Thyroid gland (tissue), 4 donors: ENCODE measurements around the gene CFAP20DC. TPM values are rescaled to one million over a fixed set of nuclear protein-coding genes. Genes with fewer than 3 reads are reported as not detected.

ENCODE experiments used
- DNase-seq, 2 donors: peaks; one replicate each; pipeline ENCODE4 v3.0.0-alpha.2; 2019
- H3K27ac ChIP-seq, 3 donors: fragments of 200-600 bp; sonication (generic); 1 replicate in 2 of 3; 2 replicates in 1 of 3; pipeline ENCODE4 v1.5.1; 2016 to 2019; ENCODE audit warnings: mild to moderate bottlenecking in 1 of 3, moderate library complexity in 1 of 3
- H3K27me3 ChIP-seq: fragments of 200-600 bp; sonication (generic); one replicate; pipeline ENCODE4 v1.5.1; 2019
- H3K36me3 ChIP-seq, 2 donors: fragments of 200-600 bp; sonication (generic); one replicate each; pipeline ENCODE4 v1.5.1; 2016 to 2019
- H3K4me1 ChIP-seq, 2 donors: fragments of 200-600 bp; sonication (generic); one replicate each; pipeline ENCODE4 v1.5.1; 2017 to 2019
- H3K4me3 ChIP-seq, 3 donors: fragments of 200-600 bp; sonication (generic); replicated peaks in 1 of 3; 1 replicate in 2 of 3; 2 replicates in 1 of 3; pipeline ENCODE4 v1.5.1; 2016; ENCODE audit warnings: mild to moderate bottlenecking in 1 of 3
- H3K9me3 ChIP-seq: fragments of 200-600 bp; sonication (generic); one replicate; pipeline ENCODE4 v1.5.1; 2017
- CTCF ChIP-seq, 6 experiments: fragments of 200-600 bp in 3 of 6; fragments of 450-650 bp in 3 of 6; sonication (generic) in 3 of 6; IDR thresholded peaks; one replicate each; pipeline ENCODE4 v1.5.1; 2016 to 2019; ENCODE audit warnings: antibody characterized with exemption in 6 of 6, mild to moderate bottlenecking in 2 of 6, inconsistent platforms in 1 of 6, moderate library complexity in 1 of 6
- POLR2A ChIP-seq, 2 donors: fragments of 450-650 bp; IDR thresholded peaks; one replicate each; pipeline ENCODE4 v1.6.1; 2017; ENCODE audit warnings: antibody characterized with exemption in 2 of 2, mild to moderate bottlenecking in 2 of 2, moderate library complexity in 1 of 2
- WGBS, 2 donors: methylation state at CpG; one replicate each; pipeline ENCODE4 v1.1.5; 2017; 5-methylcytosine and 5-hydroxymethylcytosine counted together
- intact Hi-C: fragments of 100-400 bp; cut with DNase I; formaldehyde crosslinking; loops from one replicate; pipeline ENCODE4 v1.15.1; 2023
- total RNA-seq, 4 donors: library from RNA; depleted of rRNA; stranded (reverse); fragments of >200 nt; gene quantifications; one replicate each; pipeline ENCODE4 v1.2.3, GENCODE V29; 2016

CFAP20DC gene
- total RNA-seq, 4 donors from 2014 or later, result 0.20 to 0.92 (median 0.60) TPM

GRCh38 chr3:58751882-58752567 is 297.8 kb downstream of the CFAP20DC start:
- DNase-seq, result no peak
- no peak overlapping the region for H3K27ac ChIP-seq
- H3K36me3 ChIP-seq, result no peaks in the 10 kb centered on the region
- no peaks in the 10 kb centered on the region for H3K4me1 ChIP-seq
- no peaks in the 10 kb centered on the region for H3K27me3 ChIP-seq
- intact Hi-C loops, result no loop called here
- no peak overlapping the region for H3K4me3 ChIP-seq
- no peaks in the 10 kb centered on the region for H3K9me3 ChIP-seq
- no peak for TF ChIP-seq POLR2A (IDR thresholded peaks at IDR 0.05)
- TF ChIP-seq CTCF (IDR thresholded peaks at IDR 0.05), result no peak
- WGBS, 2 donors, result 83 to 90% methylated on average over 3 of the region's 3 CpGs

DNA sequence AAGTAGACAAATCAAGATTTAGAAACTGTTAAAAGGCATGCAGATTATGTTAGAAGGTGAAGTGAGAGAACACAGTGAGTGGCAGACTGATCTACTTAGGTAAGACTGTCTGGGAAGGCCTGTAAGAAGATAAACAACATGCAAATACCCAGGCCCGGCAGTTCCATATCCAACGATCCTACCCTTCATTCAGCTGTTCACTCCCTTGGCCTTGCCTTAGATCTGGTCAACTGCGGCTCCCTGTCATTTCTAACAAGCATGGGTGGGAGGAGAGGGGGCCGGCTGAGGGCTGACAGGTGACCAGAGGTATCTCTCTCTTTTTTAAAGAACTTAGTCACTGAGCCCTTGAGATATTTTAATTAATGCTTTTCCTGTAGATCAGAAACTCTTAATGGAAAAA is 298.6 kb downstream of the CFAP20DC start:
- no peak for TF ChIP-seq CTCF (IDR thresholded peaks at IDR 0.05)
- Histone ChIP-seq H3K4me1 (no peaks in the 10 kb centered on the region), H3K4me3 (no peak overlapping the region), H3K27me3 (no peaks in the 10 kb centered on the region), H3K9me3 (no peaks in the 10 kb centered on the region), H3K27ac (no peak overlapping the region), H3K36me3 (no peaks in the 10 kb centered on the region)
- 60 to 66% methylated on average over 4 of the region's 4 CpGs for WGBS, 2 donors
- no peak for DNase-seq
- intact Hi-C loops, result no loop called here

DNA sequence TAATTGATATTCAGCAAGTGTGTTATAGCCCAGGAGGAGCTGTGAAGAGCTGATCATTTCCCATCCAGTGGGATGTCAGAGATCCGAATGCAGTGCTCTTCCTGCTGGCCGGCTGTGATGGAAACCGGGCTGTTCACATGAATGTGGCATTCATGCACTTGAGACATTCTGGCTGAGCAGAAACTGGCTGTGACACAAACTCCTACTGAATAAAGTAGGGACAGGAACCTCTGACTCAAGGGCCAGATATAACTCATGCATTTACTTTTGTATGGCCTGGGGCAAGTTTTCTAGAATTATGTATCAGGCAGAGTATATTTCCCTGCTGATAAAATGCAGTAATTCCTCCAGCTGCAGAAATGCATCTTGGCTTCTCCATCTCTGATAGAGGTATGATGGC is 299.9 kb downstream of the CFAP20DC start:
- Histone ChIP-seq H3K27me3 (no peaks in the 10 kb centered on the region), H3K4me3 (no peak overlapping the region), H3K27ac (no peak overlapping the region), H3K36me3 (no peaks in the 10 kb centered on the region), H3K4me1 (no peaks in the 10 kb centered on the region), H3K9me3 (no peaks in the 10 kb centered on the region)
- WGBS, 2 donors, result 71 to 76% methylated on average over 3 of the region's 3 CpGs
- DNase-seq, result no peak
- TF ChIP-seq POLR2A (IDR thresholded peaks at IDR 0.05), result no peak
- TF ChIP-seq CTCF (IDR thresholded peaks at IDR 0.05), result no peak
- intact Hi-C loops, result no loop called here

DNA sequence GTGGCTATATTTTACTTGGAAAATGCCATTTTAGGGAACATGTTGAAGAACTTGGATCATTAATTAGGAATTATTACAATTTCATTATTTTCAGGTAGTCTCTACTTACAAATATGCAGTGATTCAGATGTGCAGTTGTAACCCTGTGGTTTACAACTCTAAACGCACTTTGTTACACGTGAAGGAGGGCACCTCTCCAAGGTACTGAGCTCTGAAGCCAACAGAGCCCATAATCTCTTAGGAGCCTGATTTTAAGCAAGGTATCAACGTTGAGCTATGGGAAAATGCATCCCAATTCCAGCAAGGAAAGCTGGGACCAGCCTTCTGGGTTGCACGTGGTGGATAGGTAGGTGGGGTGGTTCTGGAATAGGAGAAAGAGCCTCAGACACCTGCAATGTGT is 301.8 kb downstream of the CFAP20DC start:
- no peak overlapping the region for H3K27ac ChIP-seq
- H3K36me3 ChIP-seq, result no peaks in the 10 kb centered on the region
- TF ChIP-seq POLR2A (IDR thresholded peaks at IDR 0.05) (no peak), CTCF (IDR thresholded peaks at IDR 0.05) (no peak)
- no peaks in the 10 kb centered on the region for H3K9me3 ChIP-seq
- no peaks in the 10 kb centered on the region for H3K27me3 ChIP-seq
- no peak overlapping the region for H3K4me3 ChIP-seq
- no peaks in the 10 kb centered on the region for H3K4me1 ChIP-seq
- intact Hi-C loops, result no loop called here
- WGBS, 2 donors, result 23 to 26% methylated on average over 4 of the region's 4 CpGs
- no peak for DNase-seq

- intact Hi-C loops, result no loop called here
- 87 to 96% methylated on average over 3 of the region's 3 CpGs for WGBS, 2 donors
- no peaks in the 10 kb centered on the region for H3K36me3 ChIP-seq
- no peak overlapping the region for H3K4me3 ChIP-seq
- TF ChIP-seq POLR2A (IDR thresholded peaks at IDR 0.05), result no peak
- TF ChIP-seq CTCF (IDR thresholded peaks at IDR 0.05), result no peak
- H3K4me1 ChIP-seq, result no peaks in the 10 kb centered on the region
- DNase-seq, result no peak
- H3K9me3 ChIP-seq, result no peaks in the 10 kb centered on the region
- no peaks in the 10 kb centered on the region for H3K27me3 ChIP-seq
- no peak overlapping the region for H3K27ac ChIP-seq
Measured at GRCh38 chr3:58746758-58747157, 303.1 kb downstream of the CFAP20DC start.
